ENCODE measurements around the gene CHST15.
"Not testable (repeated sequence)": the region's sequence is repeated elsewhere in the genome, so short reads cannot be mapped to it uniquely, and the experiment has no call there.

Gene CHST15

GRCh38 chr10:124112891-124113580 is 19.6 kb upstream of the CHST15 start:
- H3K36me3 ChIP-seq (ENCODE audit: control insufficient read depth, insufficient read depth, low read length): no peaks in the 10 kb centered on the region
- 89 to 93% methylated on average over 16 of the region's 16 CpGs for WGBS, 2 experiments
- no peaks in the 10 kb centered on the region for H3K9me3 ChIP-seq (ENCODE audit: control insufficient read depth, low read length)
- no peaks in the 10 kb centered on the region for H3K27me3 ChIP-seq (ENCODE audit: control insufficient read depth, insufficient read depth, low read length, poor library complexity, severe bottlenecking)
- H3K27ac ChIP-seq (ENCODE audit: insufficient read depth, low read depth, low read length, poor library complexity, severe bottlenecking): no peak overlapping the region
- H3K4me1 ChIP-seq (ENCODE audit: control insufficient read depth, insufficient read depth, low read length): no peaks in the 10 kb centered on the region
- H3K4me3 ChIP-seq (ENCODE audit: insufficient read depth, low read depth, low read length): no peak overlapping the region

- no peaks in the 10 kb centered on the region for H3K36me3 ChIP-seq (ENCODE audit: control insufficient read depth, insufficient read depth, low read length)
- peaks cover 12% of the 10 kb centered on the region for H3K4me1 ChIP-seq (ENCODE audit: control insufficient read depth, insufficient read depth, low read length)
- 94 to 95% methylated on average over 5 of the region's 5 CpGs for WGBS, 2 experiments
- no peaks in the 10 kb centered on the region for H3K9me3 ChIP-seq (ENCODE audit: control insufficient read depth, low read length)
- H3K27ac ChIP-seq (ENCODE audit: insufficient read depth, low read depth, low read length, poor library complexity, severe bottlenecking): no peak overlapping the region
- H3K4me3 ChIP-seq (ENCODE audit: insufficient read depth, low read depth, low read length): no peak overlapping the region
- H3K27me3 ChIP-seq (ENCODE audit: control insufficient read depth, insufficient read depth, low read length, poor library complexity, severe bottlenecking): no peaks in the 10 kb centered on the region
Observed at GRCh38 chr10:124110882-124111281, 17.5 kb upstream of the CHST15 start.

- Histone ChIP-seq H3K36me3 (ENCODE audit: control insufficient read depth, insufficient read depth, low read length) (no peaks in the 10 kb centered on the region), H3K4me3 (ENCODE audit: insufficient read depth, low read depth, low read length) (no peak overlapping the region), H3K27ac (ENCODE audit: insufficient read depth, low read depth, low read length, poor library complexity, severe bottlenecking) (no peak overlapping the region), H3K9me3 (ENCODE audit: control insufficient read depth, low read length) (no peaks in the 10 kb centered on the region), H3K4me1 (ENCODE audit: control insufficient read depth, insufficient read depth, low read length) (peaks cover 12% of the 10 kb centered on the region), H3K27me3 (ENCODE audit: control insufficient read depth, insufficient read depth, low read length, poor library complexity, severe bottlenecking) (no peaks in the 10 kb centered on the region)
- 72 to 80% methylated on average over 4 of the region's 4 CpGs for WGBS, 2 experiments
Observed at GRCh38 chr10:124109261-124109660, 15.9 kb upstream of the CHST15 start.

- no peak overlapping the region for H3K4me3 ChIP-seq (ENCODE audit: insufficient read depth, low read depth, low read length)
- H3K9me3 ChIP-seq (ENCODE audit: control insufficient read depth, low read length): no peaks in the 10 kb centered on the region
- 58 to 64% methylated on average over 5 of the region's 5 CpGs for WGBS, 2 experiments
- H3K27ac ChIP-seq (ENCODE audit: insufficient read depth, low read depth, low read length, poor library complexity, severe bottlenecking): no peak overlapping the region
- no peaks in the 10 kb centered on the region for H3K36me3 ChIP-seq (ENCODE audit: control insufficient read depth, insufficient read depth, low read length)
- H3K4me1 ChIP-seq (ENCODE audit: control insufficient read depth, insufficient read depth, low read length): peaks cover 16% of the 10 kb centered on the region
- no peaks in the 10 kb centered on the region for H3K27me3 ChIP-seq (ENCODE audit: control insufficient read depth, insufficient read depth, low read length, poor library complexity, severe bottlenecking)
Observed at GRCh38 chr10:124107072-124107471, 13.7 kb upstream of the CHST15 start.

- H3K27me3 ChIP-seq (ENCODE audit: control insufficient read depth, insufficient read depth, low read length, poor library complexity, severe bottlenecking): no peaks in the 10 kb centered on the region
- H3K27ac ChIP-seq (ENCODE audit: insufficient read depth, low read depth, low read length, poor library complexity, severe bottlenecking): no peak overlapping the region
- no peaks in the 10 kb centered on the region for H3K36me3 ChIP-seq (ENCODE audit: control insufficient read depth, insufficient read depth, low read length)
- no peak overlapping the region for H3K4me3 ChIP-seq (ENCODE audit: insufficient read depth, low read depth, low read length)
- H3K4me1 ChIP-seq (ENCODE audit: control insufficient read depth, insufficient read depth, low read length): peaks cover 18% of the 10 kb centered on the region
- no peaks in the 10 kb centered on the region for H3K9me3 ChIP-seq (ENCODE audit: control insufficient read depth, low read length)
- 86 to 88% methylated on average over 9 of the region's 9 CpGs for WGBS, 2 experiments
Observed at GRCh38 chr10:124106241-124106879, 13.0 kb upstream of the CHST15 start.

- Histone ChIP-seq H3K36me3 (ENCODE audit: control insufficient read depth, insufficient read depth, low read length) (no peaks in the 10 kb centered on the region), H3K4me3 (ENCODE audit: insufficient read depth, low read depth, low read length) (no peak overlapping the region), H3K9me3 (ENCODE audit: control insufficient read depth, low read length) (no peaks in the 10 kb centered on the region), H3K27me3 (ENCODE audit: control insufficient read depth, insufficient read depth, low read length, poor library complexity, severe bottlenecking) (no peaks in the 10 kb centered on the region), H3K27ac (ENCODE audit: insufficient read depth, low read depth, low read length, poor library complexity, severe bottlenecking) (no peak overlapping the region), H3K4me1 (ENCODE audit: control insufficient read depth, insufficient read depth, low read length) (peaks cover 18% of the 10 kb centered on the region)
- 86 to 97% methylated on average over 4 to 5 of the region's 5 CpGs for WGBS, 2 experiments
Observed at GRCh38 chr10:124105594-124105993, 12.2 kb upstream of the CHST15 start.

- Histone ChIP-seq H3K9me3 (ENCODE audit: control insufficient read depth, low read length) (no peaks in the 10 kb centered on the region), H3K4me3 (ENCODE audit: insufficient read depth, low read depth, low read length) (no peak overlapping the region), H3K36me3 (ENCODE audit: control insufficient read depth, insufficient read depth, low read length) (no peaks in the 10 kb centered on the region), H3K27me3 (ENCODE audit: control insufficient read depth, insufficient read depth, low read length, poor library complexity, severe bottlenecking) (no peaks in the 10 kb centered on the region), H3K27ac (ENCODE audit: insufficient read depth, low read depth, low read length, poor library complexity, severe bottlenecking) (no peak overlapping the region), H3K4me1 (ENCODE audit: control insufficient read depth, insufficient read depth, low read length) (peaks cover 18% of the 10 kb centered on the region)
- 79 to 83% methylated on average over 6 of the region's 6 CpGs for WGBS, 2 experiments
Observed at GRCh38 chr10:124105045-124105444, 11.6 kb upstream of the CHST15 start.

- no peak overlapping the region for H3K4me3 ChIP-seq (ENCODE audit: insufficient read depth, low read depth, low read length)
- no peaks in the 10 kb centered on the region for H3K9me3 ChIP-seq (ENCODE audit: control insufficient read depth, low read length)
- H3K27me3 ChIP-seq (ENCODE audit: control insufficient read depth, insufficient read depth, low read length, poor library complexity, severe bottlenecking): no peaks in the 10 kb centered on the region
- 94 to 96% methylated on average over 9 of the region's 9 CpGs for WGBS, 2 experiments
- H3K4me1 ChIP-seq (ENCODE audit: control insufficient read depth, insufficient read depth, low read length): peaks cover 18% of the 10 kb centered on the region
- H3K27ac ChIP-seq (ENCODE audit: insufficient read depth, low read depth, low read length, poor library complexity, severe bottlenecking): no peak overlapping the region
- no peaks in the 10 kb centered on the region for H3K36me3 ChIP-seq (ENCODE audit: control insufficient read depth, insufficient read depth, low read length)
Observed at GRCh38 chr10:124104011-124104627, 10.7 kb upstream of the CHST15 start.

- Histone ChIP-seq H3K9me3 (ENCODE audit: control insufficient read depth, low read length) (no peaks in the 10 kb centered on the region), H3K36me3 (ENCODE audit: control insufficient read depth, insufficient read depth, low read length) (no peaks in the 10 kb centered on the region), H3K4me1 (ENCODE audit: control insufficient read depth, insufficient read depth, low read length) (peaks cover 9% of the 10 kb centered on the region), H3K27me3 (ENCODE audit: control insufficient read depth, insufficient read depth, low read length, poor library complexity, severe bottlenecking) (peaks cover 3% of the 10 kb centered on the region), H3K27ac (ENCODE audit: insufficient read depth, low read depth, low read length, poor library complexity, severe bottlenecking) (no peak overlapping the region), H3K4me3 (ENCODE audit: insufficient read depth, low read depth, low read length) (no peak overlapping the region)
- 94 to 95% methylated on average over 2 of the region's 2 CpGs for WGBS, 2 experiments
Observed at GRCh38 chr10:124101351-124101750, 8.0 kb upstream of the CHST15 start.

GRCh38 chr10:124100651-124101050 is 7.3 kb upstream of the CHST15 start:
- H3K4me1 ChIP-seq (ENCODE audit: control insufficient read depth, insufficient read depth, low read length); H3K27me3 ChIP-seq (ENCODE audit: control insufficient read depth, insufficient read depth, low read length, poor library complexity, severe bottlenecking); H3K9me3 ChIP-seq (ENCODE audit: control insufficient read depth, low read length); H3K4me3 ChIP-seq (ENCODE audit: insufficient read depth, low read depth, low read length); H3K36me3 ChIP-seq (ENCODE audit: control insufficient read depth, insufficient read depth, low read length); H3K27ac ChIP-seq (ENCODE audit: insufficient read depth, low read depth, low read length, poor library complexity, severe bottlenecking): not testable (repeated sequence)
- WGBS, 2 experiments: 87% methylated on average over 3 of the region's 3 CpGs
